Activated naive CD8-positive, alpha-beta T cell treated with anti-CD3 and anti-CD28 coated beads, Interleukin-2, amount 50 U/mL, for 16 hours (primary cell): ENCODE data around the gene EPC1.
"Not testable (repeated sequence)": the region's sequence is repeated elsewhere in the genome, so short reads cannot be mapped to it uniquely, and the experiment has no call there.

Experiments used
- DNase-seq: peaks from one replicate; pipeline ENCODE4 v3.0.0-alpha.2; 2020; ENCODE audit warnings: low read depth, low spot score

EPC1 gene

DNA sequence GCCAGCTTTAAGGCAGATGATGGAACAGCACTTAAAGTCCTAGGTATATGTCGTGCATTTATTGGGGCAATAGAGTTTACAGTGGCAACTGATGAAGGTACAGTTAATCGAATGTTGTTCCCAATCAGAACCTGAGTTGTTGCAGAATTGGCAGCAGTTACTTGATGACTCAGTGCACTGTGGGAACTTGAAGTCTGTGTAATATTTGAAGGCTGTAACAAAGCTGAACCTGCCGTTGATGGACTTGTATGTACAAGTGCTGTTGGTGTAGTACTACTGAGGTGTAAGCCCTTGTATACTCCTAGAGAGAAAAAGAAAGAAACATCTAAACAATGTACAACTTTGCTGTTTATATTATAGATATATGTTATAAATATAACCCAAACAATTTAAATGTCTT is 75.3 kb downstream of the EPC1 start:
- DNase-seq: no peak

DNA sequence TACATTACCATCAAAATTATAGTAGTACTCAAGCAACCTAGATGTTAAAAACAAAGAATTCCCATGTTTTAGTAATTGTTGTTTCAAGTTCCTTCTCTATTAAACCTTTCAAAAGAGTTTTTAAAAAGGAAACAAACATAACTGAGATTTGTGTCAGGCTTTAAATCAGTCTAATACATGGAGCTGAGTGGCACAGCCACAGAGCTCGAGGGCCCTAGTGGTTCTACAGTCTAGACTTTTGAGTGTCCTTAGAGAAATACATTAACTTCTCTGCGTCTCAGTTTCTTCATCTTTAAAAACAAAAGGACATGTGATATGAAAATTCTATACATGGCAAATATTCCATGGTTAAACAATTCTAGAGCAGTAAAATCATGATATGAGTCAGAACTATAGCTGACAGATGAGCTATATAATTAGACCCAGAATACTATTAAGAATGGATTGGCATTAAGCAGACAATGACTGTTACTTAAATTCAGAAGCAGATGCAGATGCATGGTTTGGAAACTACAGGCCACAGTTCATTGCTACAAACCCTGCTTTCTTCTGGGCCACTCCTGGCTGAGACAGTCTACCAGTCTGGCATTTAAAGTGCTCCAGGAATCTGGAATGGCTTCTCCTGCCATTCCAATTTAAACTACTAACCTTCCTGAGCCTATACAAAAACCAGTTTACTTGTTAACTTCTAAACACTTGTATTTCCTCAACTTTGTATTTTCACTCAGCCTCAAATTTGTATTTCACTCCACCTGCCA is 77.4 kb downstream of the EPC1 start:
- no peak for DNase-seq

DNA sequence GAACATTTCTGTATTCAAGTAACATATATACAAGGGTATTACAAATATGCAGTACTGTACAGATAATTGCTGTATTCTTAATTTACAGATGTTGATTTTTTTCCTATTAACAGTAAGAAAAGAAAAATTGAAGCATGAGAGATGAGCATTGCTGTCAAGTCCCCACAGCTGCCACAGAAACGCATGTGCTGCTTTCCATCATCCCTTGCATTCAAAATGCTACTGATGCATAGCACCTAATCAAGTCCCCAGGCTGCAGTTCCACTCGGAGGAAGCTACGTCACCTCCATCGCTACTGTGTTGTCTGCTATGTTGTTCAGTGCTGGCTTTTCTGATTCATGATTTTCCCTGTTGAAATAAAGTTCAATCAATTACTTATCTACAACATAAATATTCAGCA is 78.2 kb downstream of the EPC1 start:
- no peak for DNase-seq

DNA sequence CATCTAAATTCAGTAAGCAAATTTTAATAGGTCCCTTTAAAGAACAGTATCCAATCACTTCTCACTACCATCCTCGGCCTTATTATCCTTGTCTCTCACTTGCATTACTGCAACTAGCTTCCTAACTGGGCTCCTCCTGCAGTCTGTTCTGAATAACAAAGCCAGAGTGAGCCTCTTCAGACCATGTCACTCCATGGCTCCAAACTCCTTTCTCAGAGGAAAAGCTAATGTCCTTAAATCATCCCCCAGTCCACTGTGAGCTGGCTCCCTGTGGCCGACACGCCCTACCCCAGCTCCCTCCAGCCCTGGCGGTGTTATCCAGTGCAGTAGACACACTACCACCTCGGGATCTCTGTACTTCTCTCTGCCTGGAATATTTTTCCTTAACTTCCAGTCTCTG is 80.0 kb downstream of the EPC1 start:
- DNase-seq: no peak

DNA sequence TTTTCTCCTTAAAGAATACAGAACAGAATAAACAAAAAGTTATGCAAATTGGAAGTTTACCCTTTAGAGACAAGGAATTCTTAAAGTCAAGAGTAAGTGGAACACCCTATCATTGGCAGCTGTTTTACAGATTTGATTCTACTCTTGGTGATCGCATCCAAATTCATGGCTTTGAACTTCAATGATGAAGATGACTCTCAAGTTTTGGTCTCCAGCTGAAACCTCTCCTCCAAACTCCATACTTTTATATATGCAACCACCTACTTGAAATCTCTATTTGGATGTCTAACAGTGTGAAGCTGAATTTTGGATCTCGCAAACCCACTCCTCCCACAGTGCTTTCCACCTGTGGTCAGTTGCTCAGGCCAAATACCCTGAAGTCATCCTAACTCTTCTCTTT is 80.4 kb downstream of the EPC1 start:
- no peak for DNase-seq

DNA sequence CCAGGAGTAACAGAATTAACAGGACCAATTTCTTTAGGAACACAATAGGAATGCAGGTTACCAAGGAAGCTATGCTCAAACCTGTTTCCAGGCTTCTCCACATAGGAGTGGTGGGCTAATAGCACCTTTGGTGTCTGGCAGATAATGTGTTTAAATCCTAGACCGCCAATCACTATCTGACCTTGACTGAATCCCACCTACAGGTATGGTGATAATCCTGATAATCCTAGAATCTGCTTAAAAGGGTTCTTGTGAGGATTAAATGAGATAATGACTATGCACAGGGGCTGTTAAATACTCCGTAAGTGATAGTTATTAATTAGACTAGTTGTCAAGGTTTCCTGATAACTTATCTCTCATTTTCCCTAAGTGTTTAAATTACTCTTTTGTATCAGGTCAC is 81.2 kb downstream of the EPC1 start:
- DNase-seq: no peak

GRCh38 chr10:32263300-32263699 is 83.7 kb downstream of the EPC1 start:
- DNase-seq: no peak

GRCh38 chr10:32259551-32259950 is 87.4 kb downstream of the EPC1 start:
- no peak for DNase-seq

- peak; percentile 48 for DNase-seq
Observed at GRCh38 chr10:32256613-32257437, 90.1 kb downstream of the EPC1 start.

GRCh38 chr10:32253821-32254220 is 93.1 kb downstream of the EPC1 start:
- DNase-seq: no peak

DNA sequence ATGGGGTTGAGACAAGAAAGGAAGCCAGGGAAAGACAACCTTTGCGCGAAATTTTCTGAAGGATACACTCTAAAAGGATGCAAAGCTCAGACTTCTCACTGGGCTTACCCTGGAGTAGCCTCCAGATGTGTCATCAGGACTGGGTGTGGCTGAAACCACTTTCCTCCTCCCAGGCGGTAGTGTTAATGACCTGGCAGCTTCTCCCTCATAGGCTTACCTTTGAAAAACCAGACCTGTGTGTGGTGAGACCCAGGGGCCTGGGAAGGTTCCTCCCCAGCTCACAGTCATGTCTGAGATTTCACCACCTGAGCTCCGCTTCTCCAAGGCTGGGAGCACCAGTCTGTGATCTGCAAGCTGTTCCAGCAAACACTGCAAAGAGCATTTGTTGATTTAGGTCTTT is 93.7 kb downstream of the EPC1 start:
- no peak for DNase-seq

DNA sequence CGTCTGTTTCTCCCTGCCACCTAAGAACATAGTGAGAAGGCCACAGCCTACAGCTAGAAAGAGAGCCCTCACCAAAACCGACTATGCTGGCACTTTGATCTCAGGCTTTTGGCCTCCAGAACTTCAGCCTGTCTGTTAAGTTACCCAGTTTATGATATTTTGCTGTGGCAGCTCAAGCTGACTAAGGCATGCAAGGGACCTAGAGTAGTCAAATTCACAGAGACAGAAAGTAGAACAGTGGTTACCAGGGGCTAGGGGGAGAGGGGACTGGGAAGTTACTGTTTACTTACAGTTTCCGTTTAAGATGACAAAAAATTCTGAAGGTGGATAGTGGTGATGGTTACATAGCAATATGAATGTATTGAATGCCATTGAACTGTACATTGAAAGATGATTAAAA is 96.5 kb downstream of the EPC1 start:
- not testable (repeated sequence) for DNase-seq

- DNase-seq: no peak
Observed at GRCh38 chr10:32246685-32247084, 100.3 kb downstream of the EPC1 start.

DNA sequence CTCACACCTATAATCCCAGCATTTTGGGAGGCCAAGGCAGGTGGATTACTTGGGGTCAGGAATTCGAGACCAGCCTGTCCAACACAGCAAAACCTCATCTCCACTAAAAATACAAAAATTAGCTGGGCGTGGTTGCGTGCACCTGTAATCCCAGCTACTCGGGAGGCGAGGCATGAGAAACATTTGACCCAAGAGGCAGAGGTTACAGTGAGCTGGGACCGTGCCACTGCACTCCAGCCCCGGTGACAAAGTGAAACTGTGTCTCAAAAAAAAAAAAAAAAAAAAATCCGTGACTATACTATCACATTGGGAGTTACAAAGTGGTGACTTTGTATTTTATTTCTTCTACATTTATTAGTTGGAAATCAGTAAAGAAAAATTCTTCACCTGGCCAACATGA is 101.2 kb downstream of the EPC1 start:
- no peak for DNase-seq

DNA sequence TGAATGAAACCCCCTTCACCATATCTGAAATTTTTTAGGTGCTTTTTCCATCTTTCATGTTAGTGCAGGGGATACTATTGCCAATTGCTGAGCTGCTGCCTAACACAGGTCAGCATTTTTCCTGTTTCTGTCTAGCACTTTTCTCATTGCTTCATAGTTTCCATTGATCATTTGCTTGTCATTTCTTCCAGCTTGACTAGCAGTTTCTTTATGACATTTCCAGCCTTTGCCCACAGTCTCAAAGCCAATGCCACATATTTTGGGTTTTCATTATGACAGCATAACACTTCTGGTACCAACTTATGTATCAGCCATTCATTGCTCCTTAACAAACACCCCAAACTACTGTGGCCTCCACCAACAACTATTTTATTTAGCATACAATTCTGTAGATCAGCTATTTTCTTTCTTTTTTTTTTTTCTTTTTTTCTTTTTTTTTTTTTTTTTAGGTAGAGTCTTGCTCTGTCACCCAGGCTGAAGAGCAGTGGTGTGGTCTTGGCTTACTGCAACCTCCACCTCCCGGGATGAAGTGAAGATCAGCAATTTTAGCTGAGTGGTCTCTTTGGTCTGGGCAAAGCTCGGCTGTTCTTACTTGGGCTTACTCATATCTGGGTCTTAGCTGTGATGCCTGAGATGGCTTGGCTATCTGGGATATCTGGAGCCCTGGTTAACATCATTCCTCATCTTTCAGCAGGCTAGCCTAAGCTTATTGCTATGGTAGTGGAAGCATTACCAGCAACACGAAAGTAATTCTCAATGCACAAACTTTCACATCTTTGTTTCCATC is 102.3 kb downstream of the EPC1 start:
- no peak for DNase-seq

DNA sequence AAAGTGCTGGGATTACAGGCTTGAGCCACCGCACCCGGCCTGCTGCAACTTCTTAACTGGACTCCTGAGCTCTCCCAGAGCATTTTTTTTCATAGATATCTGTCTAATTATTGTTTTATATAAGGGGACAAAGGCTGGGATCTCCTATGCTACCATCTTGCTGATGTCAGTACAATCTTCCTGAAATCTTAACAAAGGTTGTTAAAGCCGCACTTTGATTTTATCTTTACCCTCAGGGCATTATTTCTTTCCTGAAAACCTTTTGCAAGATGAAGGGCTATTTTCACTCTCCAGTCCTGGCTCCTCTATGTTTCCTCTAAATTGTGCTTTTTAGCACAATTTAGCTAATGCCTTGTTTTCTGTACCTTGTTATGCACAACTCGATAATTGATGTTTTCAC is 102.9 kb downstream of the EPC1 start:
- no peak for DNase-seq

GRCh38 chr10:32241946-32242345 is 105.0 kb downstream of the EPC1 start:
- no peak for DNase-seq

DNA sequence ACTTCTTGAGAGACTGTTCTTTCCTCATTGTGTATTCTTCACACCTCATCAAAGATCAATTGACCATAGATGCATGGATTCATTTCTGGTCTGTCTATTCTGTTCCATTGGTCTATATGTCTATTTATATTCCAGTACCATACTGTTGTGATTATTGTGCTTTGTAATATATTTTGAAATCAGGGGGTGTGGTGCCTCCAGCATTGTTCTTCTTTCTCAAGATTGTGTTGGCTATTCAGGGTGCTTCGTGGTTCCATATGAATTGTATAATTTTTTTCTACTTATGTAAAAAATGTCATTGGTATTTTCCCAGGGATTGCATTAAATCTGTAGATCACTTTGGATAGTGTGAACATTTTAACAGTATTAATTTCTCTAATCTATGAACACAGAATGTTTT is 106.5 kb downstream of the EPC1 start:
- DNase-seq: no peak

DNA sequence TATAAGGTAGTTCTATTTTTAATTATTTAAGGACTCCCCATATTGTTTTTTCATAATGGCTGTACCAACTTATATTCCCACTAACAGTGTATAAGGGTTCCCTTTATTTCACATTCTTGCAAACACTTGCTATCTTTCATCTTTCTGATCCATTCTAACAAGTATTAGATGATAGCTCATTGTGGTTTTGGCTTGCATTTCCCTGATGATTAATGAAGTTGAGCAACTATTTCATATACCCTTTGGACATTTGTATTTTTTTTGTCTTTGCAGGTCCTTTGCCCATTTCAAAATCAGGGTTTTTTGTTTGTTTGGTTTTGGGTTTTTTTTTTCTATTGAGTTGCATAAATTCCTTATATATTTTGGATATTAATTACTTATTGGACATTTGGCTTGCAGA is 107.2 kb downstream of the EPC1 start:
- DNase-seq: no peak

DNA sequence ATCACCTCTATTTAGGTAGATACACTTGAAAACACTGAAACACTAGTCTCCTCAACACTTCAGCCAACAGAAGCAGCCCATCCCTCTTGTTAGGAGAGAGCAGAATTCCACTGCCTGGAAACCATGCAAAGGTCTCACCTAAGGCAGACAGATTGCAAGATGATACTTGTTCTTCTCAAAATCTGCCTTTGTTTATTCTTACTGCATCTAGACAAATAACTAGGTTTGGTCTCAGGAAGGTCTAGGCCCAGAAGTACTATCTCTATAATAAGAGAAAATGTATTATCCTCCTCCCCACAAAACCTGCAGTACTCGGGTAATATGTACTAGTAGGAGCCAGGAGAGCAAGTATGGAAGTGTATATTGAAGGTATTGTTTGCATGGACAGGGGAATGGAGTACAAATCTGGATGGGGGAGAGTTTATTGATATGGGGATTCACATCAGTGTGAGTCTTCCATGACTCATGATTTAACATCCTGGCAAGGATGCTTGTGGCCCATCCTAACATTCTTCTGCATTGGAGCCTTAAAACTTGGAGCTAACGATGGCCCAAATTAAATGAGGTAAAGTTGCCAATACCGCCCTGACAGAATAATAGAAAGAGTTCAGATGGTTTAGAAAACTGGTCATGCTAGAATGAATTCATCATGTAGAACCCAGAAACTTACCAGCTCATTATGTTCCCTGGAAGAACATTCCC is 109.2 kb downstream of the EPC1 start:
- no peak for DNase-seq

DNA sequence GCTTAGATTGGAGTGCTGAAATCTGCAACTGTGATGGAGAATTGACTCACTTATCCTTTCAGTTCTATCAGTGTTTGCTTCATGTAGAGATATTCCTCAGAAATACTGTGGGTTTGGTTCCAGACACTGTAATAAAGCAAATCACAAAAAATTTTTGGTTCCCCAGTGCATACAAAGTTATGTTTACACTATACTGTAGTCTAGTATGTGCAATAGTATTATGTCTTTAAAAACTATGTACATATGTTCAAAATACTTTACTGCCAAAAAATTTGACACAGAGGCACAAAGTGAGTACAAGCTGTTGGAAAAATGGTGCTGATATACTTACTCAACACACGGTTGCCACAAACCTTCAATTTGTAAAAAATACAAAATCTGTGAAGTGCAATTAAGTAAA is 112.5 kb downstream of the EPC1 start:
- DNase-seq: no peak

DNA sequence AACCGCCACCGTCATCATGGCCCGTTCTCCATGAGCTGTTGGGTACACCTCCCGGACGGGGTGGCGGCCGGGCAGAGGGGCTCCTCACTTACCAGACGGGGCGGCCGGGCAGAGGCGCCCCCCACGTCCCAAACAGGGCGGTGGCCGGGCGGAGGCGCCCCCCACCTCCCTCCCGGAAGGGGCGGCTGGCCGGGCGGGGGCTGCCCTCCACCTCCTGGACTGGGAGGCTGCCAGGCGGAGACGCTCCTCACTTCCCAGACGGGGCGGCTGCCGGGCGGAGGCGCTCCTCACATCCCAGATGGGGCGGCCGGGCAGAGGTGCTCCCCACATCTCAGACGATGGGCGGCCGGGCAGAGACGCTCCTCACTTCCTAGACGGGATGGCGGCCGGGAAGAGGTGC is 113.6 kb downstream of the EPC1 start:
- not testable (repeated sequence) for DNase-seq
